Activated CD8-positive, alpha-beta T cell treated with anti-CD3 and anti-CD28 coated beads, Interleukin-2, amount 10 ng/mL, durations not matched to agents 7 days and 5 days (primary cell): Measurements from ENCODE around the gene NUTF2. TPM values are rescaled to one million over a fixed set of nuclear protein-coding genes. Genes with fewer than 3 reads are reported as not detected.

Experiments used
- total RNA-seq, 2 experiments: library from RNA; stranded (reverse); gene quantifications; one replicate each; pipeline ENCODE4 v1.2.3, GENCODE V29; 2021

Gene NUTF2
- total RNA-seq, 2 experiments from 2014 or later, result 125 to 134 TPM

Other genes starting within 250 kb of the NUTF2 start
- gene CARMIL2, start 201.8 kb upstream of the NUTF2 start, total RNA-seq, result 100 to 1,000 TPM; 192 to 196 TPM
- gene ACD, start 186.7 kb upstream of the NUTF2 start, total RNA-seq, result 10 to 100 TPM; 51.4 to 51.6 TPM
- gene PARD6A, start 186.0 kb upstream of the NUTF2 start, total RNA-seq, result 10 to 100 TPM; 13.2 to 14.7 TPM
- 1 to 10 TPM; 7.0 TPM for gene ENKD1, start 180.2 kb upstream of the NUTF2 start, total RNA-seq
- 1 to 10 TPM; 2.3 to 2.5 TPM for gene C16orf86, start 180.1 kb upstream of the NUTF2 start, total RNA-seq
- 10 to 100 TPM; 12.5 to 14.0 TPM for gene GFOD2, start 127.6 kb upstream of the NUTF2 start, total RNA-seq
- gene RANBP10, start 40.4 kb upstream of the NUTF2 start, total RNA-seq, result 10 to 100 TPM; 25.9 to 30.5 TPM
- under 1 TPM; 0.47 to 0.63 TPM for gene TSNAXIP1, start 40.0 kb upstream of the NUTF2 start, total RNA-seq
- gene THAP11, start 4.6 kb upstream of the NUTF2 start, total RNA-seq, result 10 to 100 TPM; 50.2 to 52.4 TPM
- gene CENPT, start 760 bp downstream of the NUTF2 start, total RNA-seq, result 10 to 100 TPM; 58.9 to 63.6 TPM
- 100 to 1,000 TPM; 111 to 113 TPM for gene EDC4, start 26.1 kb downstream of the NUTF2 start, total RNA-seq
- gene NRN1L, start 38.0 kb downstream of the NUTF2 start, total RNA-seq, result 1 to 10 TPM; 1.2 to 1.4 TPM
- 10 to 100 TPM; 20.0 to 22.8 TPM for gene PSKH1, start 46.3 kb downstream of the NUTF2 start, total RNA-seq
- gene CTRL, start 84.9 kb downstream of the NUTF2 start, total RNA-seq, result 1 to 10 TPM; 5.5 TPM
- 100 to 1,000 TPM; 257 to 275 TPM for gene PSMB10, start 89.9 kb downstream of the NUTF2 start, total RNA-seq
- gene LCAT, start 97.2 kb downstream of the NUTF2 start, total RNA-seq, result 10 to 100 TPM; 22.4 to 23.1 TPM
- 10 to 100 TPM; 42.5 TPM for gene SLC12A4, start 121.7 kb downstream of the NUTF2 start, total RNA-seq
- gene DPEP3, start 133.6 kb downstream of the NUTF2 start, total RNA-seq, result not detected
- gene DPEP2, start 152.6 kb downstream of the NUTF2 start, total RNA-seq, result 1 to 10 TPM; 5.6 to 5.9 TPM
- not detected for gene DPEP2NB, start 169.0 kb downstream of the NUTF2 start, total RNA-seq
- 10 to 100 TPM; 13.6 to 13.9 TPM for gene DDX28, start 176.3 kb downstream of the NUTF2 start, total RNA-seq
- 10 to 100 TPM; 24.1 to 25.2 TPM for gene DUS2, start 176.4 kb downstream of the NUTF2 start, total RNA-seq
- gene NFATC3, start 238.4 kb downstream of the NUTF2 start, total RNA-seq, result 100 to 1,000 TPM; 166 to 169 TPM